Thoracic aorta (tissue), 2 donors: Measurements from ENCODE around the gene LILRB3. TPM values are rescaled to one million over a fixed set of nuclear protein-coding genes. Genes with fewer than 3 reads are reported as not detected.

Experiments
- ATAC-seq: fragments of 150-250 bp; one replicate; pipeline ENCODE4 v1.8.0; 2017; ENCODE audit warnings: low read depth; ENCODE audit not compliant: insufficient number of reproducible peaks, low FRiP score
- DNase-seq: peaks from one replicate; pipeline ENCODE4 v3.0.0-alpha.2; 2020; ENCODE audit warnings: low spot score
- H3K27ac ChIP-seq, 2 donors: fragments of 200-600 bp; sonication (generic); 1 replicate in 1 of 2; 2 replicates in 1 of 2; pipeline ENCODE4 v1.5.1; 2016; ENCODE audit warnings: mild to moderate bottlenecking in 2 of 2, moderate library complexity in 2 of 2
- H3K27me3 ChIP-seq: fragments of 200-600 bp; sonication (generic); replicated peaks from 2 replicates; pipeline ENCODE4 v1.6.0; 2016; ENCODE audit warnings: mild to moderate bottlenecking; ENCODE audit not compliant: insufficient read depth
- H3K36me3 ChIP-seq: fragments of 200-600 bp; sonication (generic); one replicate; pipeline ENCODE4 v1.5.1; 2016
- H3K4me1 ChIP-seq, 2 donors: fragments of 200-600 bp; sonication (generic); 1 replicate in 1 of 2; 2 replicates in 1 of 2; pipeline versions ENCODE4 v1.5.1 to v1.6.0; 2016; ENCODE audit warnings: low read depth in 2 of 2, mild to moderate bottlenecking in 1 of 2; ENCODE audit not compliant: control insufficient read depth in 1 of 2
- H3K4me3 ChIP-seq: fragments of 200-600 bp; sonication (generic); 2 replicates; pipeline ENCODE4 v1.5.1; 2016; ENCODE audit warnings: mild to moderate bottlenecking
- H3K9me3 ChIP-seq: fragments of 200-600 bp; sonication (generic); 2 replicates; pipeline ENCODE4 v1.5.1; 2016
- total RNA-seq, 2 donors: library from RNA; depleted of rRNA; stranded (reverse); fragments of >200 nt; gene quantifications; one replicate each; pipeline versions ENCODE4 v1.1.0 to v1.2.3, GENCODE V29; 2016
- TF ChIP-seq, protein P1 (sequence below): fragments of 200-600 bp; sonication (generic); IDR thresholded peaks from one replicate; pipeline ENCODE4 v1.5.1; 2019; ENCODE audit warnings: antibody characterized with exemption

The LILRB3 gene
- total RNA-seq, 2 donors from 2014 or later = 21.9 to 71.5 TPM

DNA sequence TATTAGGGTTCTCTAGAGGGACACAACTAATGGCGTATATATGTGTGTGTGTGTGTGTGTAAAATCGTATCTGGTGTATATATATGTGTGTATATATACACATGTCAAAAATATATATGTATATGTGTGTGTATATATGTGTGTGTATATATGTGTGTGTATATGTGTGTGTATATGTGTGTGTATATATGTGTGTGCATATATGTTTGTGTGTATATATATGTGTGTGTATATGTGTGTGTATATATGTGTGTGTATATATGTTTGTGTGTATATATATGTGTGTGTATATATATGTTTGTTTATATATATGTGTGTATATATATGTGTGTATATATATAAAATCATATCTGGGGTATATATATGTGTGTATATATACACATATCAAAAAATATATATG, 39.7 kb upstream of the LILRB3 start:
- TF ChIP-seq, protein P1, sequence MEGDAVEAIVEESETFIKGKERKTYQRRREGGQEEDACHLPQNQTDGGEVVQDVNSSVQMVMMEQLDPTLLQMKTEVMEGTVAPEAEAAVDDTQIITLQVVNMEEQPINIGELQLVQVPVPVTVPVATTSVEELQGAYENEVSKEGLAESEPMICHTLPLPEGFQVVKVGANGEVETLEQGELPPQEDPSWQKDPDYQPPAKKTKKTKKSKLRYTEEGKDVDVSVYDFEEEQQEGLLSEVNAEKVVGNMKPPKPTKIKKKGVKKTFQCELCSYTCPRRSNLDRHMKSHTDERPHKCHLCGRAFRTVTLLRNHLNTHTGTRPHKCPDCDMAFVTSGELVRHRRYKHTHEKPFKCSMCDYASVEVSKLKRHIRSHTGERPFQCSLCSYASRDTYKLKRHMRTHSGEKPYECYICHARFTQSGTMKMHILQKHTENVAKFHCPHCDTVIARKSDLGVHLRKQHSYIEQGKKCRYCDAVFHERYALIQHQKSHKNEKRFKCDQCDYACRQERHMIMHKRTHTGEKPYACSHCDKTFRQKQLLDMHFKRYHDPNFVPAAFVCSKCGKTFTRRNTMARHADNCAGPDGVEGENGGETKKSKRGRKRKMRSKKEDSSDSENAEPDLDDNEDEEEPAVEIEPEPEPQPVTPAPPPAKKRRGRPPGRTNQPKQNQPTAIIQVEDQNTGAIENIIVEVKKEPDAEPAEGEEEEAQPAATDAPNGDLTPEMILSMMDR = no peak
- DNase-seq = no peak

DNA sequence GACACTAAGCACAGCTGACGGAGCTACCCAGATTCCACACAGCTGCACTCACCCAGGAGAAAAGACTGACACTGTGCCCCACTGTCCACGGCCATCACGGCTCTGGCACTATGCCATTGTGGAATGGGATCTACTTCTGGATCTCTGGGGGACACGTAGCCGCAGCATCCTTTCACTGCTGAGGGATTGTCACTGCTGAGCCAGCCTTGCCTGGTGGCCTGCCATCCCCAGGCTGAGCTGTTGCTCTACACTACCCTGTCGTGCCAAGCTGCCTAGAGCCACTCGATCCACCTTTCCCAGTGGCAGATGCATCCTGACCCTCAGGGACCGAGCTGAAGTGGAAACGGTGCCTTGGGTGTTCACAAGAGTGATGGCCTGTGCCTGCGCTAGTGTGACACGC, 39.3 kb upstream of the LILRB3 start:
- ATAC-seq (no peak), DNase-seq (no peak)
- Histone ChIP-seq H3K36me3 (no peaks in the 10 kb centered on the region), H3K27ac (no peak overlapping the region), H3K4me3 (no peak overlapping the region), H3K9me3 (no peaks in the 10 kb centered on the region), H3K27me3 (no peaks in the 10 kb centered on the region), H3K4me1 (no peaks in the 10 kb centered on the region)
- TF ChIP-seq, protein P1 = no peak

More for the DNA sequence above, 39.7 kb upstream of the LILRB3 start:
- Histone ChIP-seq H3K4me1 (no peaks in the 10 kb centered on the region), H3K27me3 (no peaks in the 10 kb centered on the region), H3K36me3 (no peaks in the 10 kb centered on the region), H3K27ac (no peak overlapping the region), H3K9me3 (no peaks in the 10 kb centered on the region), H3K4me3 (no peak overlapping the region)
- ATAC-seq = no peak

DNA sequence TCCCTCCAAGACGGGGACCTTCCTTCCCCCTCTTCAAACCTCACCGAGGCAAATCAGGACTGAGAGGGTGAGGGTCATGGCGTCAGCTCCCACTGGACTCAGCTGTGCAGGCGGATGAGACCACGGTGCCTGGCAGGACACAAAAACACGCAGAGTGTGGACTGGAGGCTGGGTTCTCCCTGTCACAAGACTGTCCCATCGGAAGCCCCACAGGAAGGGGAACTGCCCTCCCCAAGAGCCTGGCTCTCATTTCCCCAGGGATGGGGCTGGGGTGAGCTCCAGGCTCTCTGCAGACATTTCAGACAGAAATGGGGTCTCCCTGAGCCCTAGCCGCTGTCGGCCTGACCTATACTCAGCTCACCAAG, 34.3 kb upstream of the LILRB3 start, which contains the start of gene LILRB5:
LILRB5 (minus strand) TSS at position 158 of the 365 bp plus-strand sequence; CDS start at position 78, 80 bp downstream.
- no peak for ATAC-seq
- Histone ChIP-seq H3K9me3 (no peaks in the 10 kb centered on the region), H3K27me3 (no peaks in the 10 kb centered on the region), H3K4me3 (peak within 1 kb of the TSS; percentile 39), H3K27ac (no peak within 1 kb of the TSS), H3K36me3 (no peaks in the 10 kb centered on the region), H3K4me1 (no peaks in the 10 kb centered on the region)
- TF ChIP-seq, protein P1 = no peak
- DNase-seq = no peak

GRCh38 chr19:54256250-54257115, 33.7 kb upstream of the LILRB3 start:
- H3K36me3 ChIP-seq = no peaks in the 10 kb centered on the region
- no peaks in the 10 kb centered on the region for H3K27me3 ChIP-seq
- ATAC-seq (no peak), DNase-seq (no peak)
- H3K4me3 ChIP-seq = peak overlapping the region; percentile 39
- no peaks in the 10 kb centered on the region for H3K4me1 ChIP-seq
- H3K9me3 ChIP-seq = no peaks in the 10 kb centered on the region
- no peak overlapping the region for H3K27ac ChIP-seq
- TF ChIP-seq, protein P1 = no peak

DNA sequence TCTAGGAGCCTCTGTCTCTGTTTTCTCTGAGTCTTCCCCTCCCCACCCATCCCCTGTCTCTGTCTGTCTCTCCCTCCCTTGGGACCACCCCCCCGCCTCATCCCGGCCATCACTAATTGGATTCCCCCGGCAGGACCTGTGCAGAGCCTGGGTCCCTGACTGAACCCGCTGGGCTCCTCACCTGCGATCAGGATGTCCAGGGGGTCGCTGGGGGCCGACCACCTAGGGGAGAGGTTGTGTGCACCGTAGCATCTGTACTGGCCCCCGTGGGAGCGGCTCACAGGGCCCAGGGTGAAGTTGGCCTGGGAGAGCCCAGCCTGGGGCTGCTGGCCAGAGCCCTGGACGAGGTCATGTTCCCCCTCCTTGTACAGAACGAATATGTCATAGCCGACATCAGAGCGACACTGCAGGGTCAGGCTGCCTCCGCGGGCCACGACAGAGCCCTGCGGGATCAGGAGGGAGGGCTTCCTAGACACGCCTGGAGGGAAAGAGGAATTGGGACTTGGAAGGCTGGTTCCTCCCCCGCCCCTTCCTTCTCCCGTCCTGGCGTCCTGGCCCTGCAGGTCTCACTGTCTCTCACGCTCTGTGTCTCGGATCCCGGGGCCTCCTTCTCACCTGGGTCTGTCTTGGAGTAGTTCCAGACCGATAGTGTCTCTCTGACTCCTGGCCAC, 32.4 kb upstream of the LILRB3 start:
- ATAC-seq (no peak), DNase-seq (no peak)
- Histone ChIP-seq H3K36me3 (no peaks in the 10 kb centered on the region), H3K27ac (no peak overlapping the region), H3K4me1 (no peaks in the 10 kb centered on the region), H3K27me3 (no peaks in the 10 kb centered on the region), H3K9me3 (no peaks in the 10 kb centered on the region), H3K4me3 (no peak overlapping the region)
- TF ChIP-seq, protein P1 = no peak
